ENCODE measurements around the gene TRAF2.

GRCh38 chr9:136958898-136959850, 72.9 kb downstream of the TRAF2 start:
- no peak for TF ChIP-seq CTCF (IDR thresholded peaks at IDR 0.05)
- TF ChIP-seq EZH2 (IDR thresholded peaks at IDR 0.05; ENCODE audit: borderline replicate concordance, insufficient read depth, low read depth, low read length, poor library complexity, severe bottlenecking) = no peak
